Psoas muscle (tissue), 8 donors: ENCODE data around the gene CDK5. TPM values are rescaled to one million over a fixed set of nuclear protein-coding genes. Genes with fewer than 3 reads are reported as not detected.

ENCODE experiments used
- ATAC-seq, 4 donors: fragments of 200-7000 bp; cut with Tn5 transposase; one replicate each; pipeline ENCODE4 v1.9.1; 2020; ENCODE audit warnings: moderate library complexity in 3 of 4, mild to moderate bottlenecking in 2 of 4
- DNase-seq, 2 donors: peaks; one replicate each; pipeline ENCODE4 v3.0.0-alpha.2; 2020
- H3K27ac ChIP-seq: fragments of 200-600 bp; one replicate; pipeline ENCODE4 v1.8.0; 2022
- H3K27me3 ChIP-seq, 3 donors: fragments of 200-600 bp in 1 of 3; one replicate each; pipeline versions ENCODE4 v1.6.1 to v1.8.0; 2013 to 2022; ENCODE audit warnings: low read length in 2 of 3, mild to moderate bottlenecking in 2 of 3, moderate library complexity in 1 of 3; ENCODE audit not compliant: insufficient read depth in 3 of 3
- H3K36me3 ChIP-seq, 2 donors: fragments of 200-600 bp in 1 of 2; one replicate each; pipeline versions ENCODE4 v1.6.1 to v1.8.0; 2013 to 2022; ENCODE audit warnings: low read depth in 1 of 2, mild to moderate bottlenecking in 1 of 2, moderate library complexity in 1 of 2; ENCODE audit not compliant: insufficient read depth in 1 of 2
- H3K4me1 ChIP-seq: fragments of 200-600 bp; one replicate; pipeline ENCODE4 v1.8.0; 2022
- H3K4me3 ChIP-seq: fragments of 200-600 bp; one replicate; pipeline ENCODE4 v1.8.0; 2022; ENCODE audit warnings: mild to moderate bottlenecking
- H3K9me3 ChIP-seq: fragments of 200-600 bp; one replicate; pipeline ENCODE4 v1.8.0; 2022
- WGBS, 3 donors: extraction: QIAGEN DNeasy Blood & Tissue Kit; methylation state at CpG; one replicate each; pipeline versions ENCODE4 v1.1.6 to v1.1.7; 2013; 5-methylcytosine and 5-hydroxymethylcytosine counted together
- intact Hi-C, 2 donors: fragments of 100-400 bp; cut with DNase I; formaldehyde crosslinking; loops; one replicate each; pipeline versions ENCODE4 v1.11.0 to v1.14.2; 2022
- polyA plus RNA-seq, 3 donors: library from polyadenylated mRNA; stranded (reverse); fragments of 200-250 nt; gene quantifications; one replicate each; pipeline ENCODE4 v1.2.3, GENCODE V29; 2013
- total RNA-seq, 4 donors: library from RNA; stranded (reverse); fragmentation: NEBNext Ultra II Directional in 2 of 4; extraction: Animal tissue kit (Norgen Biotek cat#: 25700) in 2 of 4; gene quantifications; one replicate each; pipeline versions ENCODE4 v1.2.1 to v1.2.4, GENCODE V29; 2021 to 2023
- TF ChIP-seq, protein P1 (sequence below): fragments of 200-600 bp; IDR thresholded peaks from one replicate; pipeline ENCODE4 v1.8.0; 2022; ENCODE audit warnings: antibody characterized with exemption
- donor health status: healthy with polysubstance abuse.
- donor health status: DM: no; HTN: no; CAD: no; lungs with moderate emphysema.
- donor health status: Bipolar disorder and iron deficiency.
- donor health status: healthy.
- donor health status: DM: yes; HTN: yes; CAD: no.
- donor health status: DM: no; HTN: no; CAD: no.
- donor health status: DM: no; HTN: no; CAD: no.
- donor health status: DM: yes; HTN: yes; CAD: no.

The CDK5 gene
- total and polyA plus RNA-seq, 7 donors, result 3.8 to 15.2 (median 5.8) TPM

GRCh38 chr7:151008143-151008510 lies 49.6 kb downstream of the CDK5 start:
- WGBS, 3 donors, result 44 to 51% (median 45%) methylated on average over 11 of the region's 11 CpGs
- DNase-seq, result no peak
- ATAC-seq, result peak in 1 of 4 donors; percentile 27
- Histone ChIP-seq H3K27me3 (peaks cover 0 to 45% (median 18%) of the 10 kb centered on the region in 3 donors), H3K27ac (no peak overlapping the region), H3K9me3 (no peaks in the 10 kb centered on the region), H3K36me3 (no peaks in the 10 kb centered on the region), H3K4me1 (no peaks in the 10 kb centered on the region), H3K4me3 (no peak overlapping the region)
- intact Hi-C loops, result no loop called here
- TF ChIP-seq, protein P1, sequence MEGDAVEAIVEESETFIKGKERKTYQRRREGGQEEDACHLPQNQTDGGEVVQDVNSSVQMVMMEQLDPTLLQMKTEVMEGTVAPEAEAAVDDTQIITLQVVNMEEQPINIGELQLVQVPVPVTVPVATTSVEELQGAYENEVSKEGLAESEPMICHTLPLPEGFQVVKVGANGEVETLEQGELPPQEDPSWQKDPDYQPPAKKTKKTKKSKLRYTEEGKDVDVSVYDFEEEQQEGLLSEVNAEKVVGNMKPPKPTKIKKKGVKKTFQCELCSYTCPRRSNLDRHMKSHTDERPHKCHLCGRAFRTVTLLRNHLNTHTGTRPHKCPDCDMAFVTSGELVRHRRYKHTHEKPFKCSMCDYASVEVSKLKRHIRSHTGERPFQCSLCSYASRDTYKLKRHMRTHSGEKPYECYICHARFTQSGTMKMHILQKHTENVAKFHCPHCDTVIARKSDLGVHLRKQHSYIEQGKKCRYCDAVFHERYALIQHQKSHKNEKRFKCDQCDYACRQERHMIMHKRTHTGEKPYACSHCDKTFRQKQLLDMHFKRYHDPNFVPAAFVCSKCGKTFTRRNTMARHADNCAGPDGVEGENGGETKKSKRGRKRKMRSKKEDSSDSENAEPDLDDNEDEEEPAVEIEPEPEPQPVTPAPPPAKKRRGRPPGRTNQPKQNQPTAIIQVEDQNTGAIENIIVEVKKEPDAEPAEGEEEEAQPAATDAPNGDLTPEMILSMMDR, result no peak

GRCh38 chr7:151007469-151007898 lies 50.2 kb downstream of the CDK5 start:
- 68 to 86% (median 73%) methylated on average over 7 of the region's 7 CpGs for WGBS, 3 donors
- peak in 2 of 4 donors; percentile 10 to 34 for ATAC-seq

GRCh38 chr7:151006590-151007300 lies 51.0 kb downstream of the CDK5 start:
- ATAC-seq (no peak), DNase-seq (no peak)
- Histone ChIP-seq H3K4me3 (no peak overlapping the region), H3K27me3 (peaks cover 0 to 31% (median 9%) of the 10 kb centered on the region in 3 donors), H3K27ac (no peak overlapping the region), H3K9me3 (no peaks in the 10 kb centered on the region), H3K36me3 (no peaks in the 10 kb centered on the region), H3K4me1 (no peaks in the 10 kb centered on the region)
- TF ChIP-seq, protein P1, result no peak
- WGBS, 3 donors, result 71 to 76% (median 76%) methylated on average over 15 to 23 of the region's 23 CpGs
- intact Hi-C loops, result no loop called here

More at GRCh38 chr7:151007469-151007898, 50.2 kb downstream of the CDK5 start:
- H3K9me3 ChIP-seq, result no peaks in the 10 kb centered on the region
- no peak overlapping the region for H3K4me3 ChIP-seq
- H3K4me1 ChIP-seq, result no peaks in the 10 kb centered on the region
- intact Hi-C loops, result no loop called here
- no peak overlapping the region for H3K27ac ChIP-seq
- TF ChIP-seq, protein P1, result no peak
- DNase-seq, result no peak
- H3K36me3 ChIP-seq, result no peaks in the 10 kb centered on the region
- H3K27me3 ChIP-seq, result peaks cover 0 to 39% (median 13%) of the 10 kb centered on the region in 3 donors

GRCh38 chr7:151005566-151005965 lies 52.1 kb downstream of the CDK5 start:
- Histone ChIP-seq H3K4me3 (no peak overlapping the region), H3K4me1 (no peaks in the 10 kb centered on the region), H3K27ac (no peak overlapping the region), H3K27me3 (peaks cover 0 to 31% (median 8%) of the 10 kb centered on the region in 3 donors), H3K36me3 (no peaks in the 10 kb centered on the region), H3K9me3 (no peaks in the 10 kb centered on the region)
- 68 to 74% (median 70%) methylated on average over 9 of the region's 9 CpGs for WGBS, 3 donors
- no peak for DNase-seq
- ATAC-seq, result no peak
- TF ChIP-seq, protein P1, result no peak
- intact Hi-C loops, result no loop called here

Other genes with a start within 250 kb of the CDK5 start
- under 1 TPM in 1 of 4 donors, not detected in 3; 0.08 TPM for gene AOC1, start 205.4 kb downstream of the CDK5 start, total RNA-seq
- under 1 TPM in 1 of 3 donors, not detected in 2; 0.25 TPM for gene AOC1, start 205.4 kb downstream of the CDK5 start, polyA plus RNA-seq
- under 1 TPM; 0.21 to 0.39 (median 0.22) TPM for gene KCNH2, start 79.6 kb downstream of the CDK5 start, total RNA-seq
- gene KCNH2, start 79.6 kb downstream of the CDK5 start, polyA plus RNA-seq, result under 1 TPM; 0.18 to 0.48 (median 0.20) TPM
- 10 to 100 TPM in 1 of 4 donors, 1 to 10 TPM in 3; 5.8 to 13.2 (median 6.3) TPM for gene NOS3, start 66.9 kb downstream of the CDK5 start, total RNA-seq
- 1 to 10 TPM; 1.4 to 5.7 (median 5.0) TPM for gene NOS3, start 66.9 kb downstream of the CDK5 start, polyA plus RNA-seq
- gene ATG9B, start 33.4 kb downstream of the CDK5 start, total RNA-seq, result not detected
- under 1 TPM; 0.12 to 0.18 (median 0.18) TPM for gene ATG9B, start 33.4 kb downstream of the CDK5 start, polyA plus RNA-seq
- gene ABCB8, start 29.4 kb downstream of the CDK5 start, total RNA-seq, result 10 to 100 TPM; 13.2 to 20.7 (median 19.2) TPM
- 10 to 100 TPM in 2 of 3 donors, 1 to 10 TPM in 1; 9.3 to 16.6 (median 12.9) TPM for gene ABCB8, start 29.4 kb downstream of the CDK5 start, polyA plus RNA-seq
- gene ASIC3, start 9.4 kb downstream of the CDK5 start, total RNA-seq, result 1 to 10 TPM; 2.1 to 6.2 (median 3.9) TPM
- 1 to 10 TPM; 1.8 to 5.0 (median 1.8) TPM for gene ASIC3, start 9.4 kb downstream of the CDK5 start, polyA plus RNA-seq
- gene SLC4A2, start 1.7 kb upstream of the CDK5 start, total RNA-seq, result 10 to 100 TPM; 26.5 to 36.0 (median 31.3) TPM
- gene SLC4A2, start 1.7 kb upstream of the CDK5 start, polyA plus RNA-seq, result 10 to 100 TPM; 26.9 to 39.8 (median 33.5) TPM
- 100 to 1,000 TPM in 3 of 4 donors, 10 to 100 TPM in 1; 87.1 to 126 (median 111) TPM for gene FASTK, start 22.9 kb upstream of the CDK5 start, total RNA-seq
- gene FASTK, start 22.9 kb upstream of the CDK5 start, polyA plus RNA-seq, result 100 to 1,000 TPM; 132 to 194 (median 151) TPM
- gene TMUB1, start 25.6 kb upstream of the CDK5 start, total RNA-seq, result 10 to 100 TPM; 41.7 to 55.5 (median 44.4) TPM
- gene TMUB1, start 25.6 kb upstream of the CDK5 start, polyA plus RNA-seq, result 100 to 1,000 TPM in 1 of 3 donors, 10 to 100 TPM in 2; 76.9 to 121 (median 85.3) TPM
- 10 to 100 TPM; 39.3 to 52.2 (median 51.4) TPM for gene AGAP3, start 28.6 kb upstream of the CDK5 start, total RNA-seq
- 10 to 100 TPM; 38.4 to 75.3 (median 44.7) TPM for gene AGAP3, start 28.6 kb upstream of the CDK5 start, polyA plus RNA-seq
- gene GBX1, start 109.8 kb upstream of the CDK5 start, total RNA-seq, result 1 to 10 TPM in 1 of 4 donors, under 1 TPM in 2, not detected in 1; 0.38 to 1.9 (median 0.91) TPM
- under 1 TPM; 0.07 to 0.93 (median 0.21) TPM for gene GBX1, start 109.8 kb upstream of the CDK5 start, polyA plus RNA-seq
- 10 to 100 TPM in 3 of 4 donors, 1 to 10 TPM in 1; 9.7 to 29.6 (median 23.0) TPM for gene ASB10, start 129.4 kb upstream of the CDK5 start, total RNA-seq
- gene ASB10, start 129.4 kb upstream of the CDK5 start, polyA plus RNA-seq, result 10 to 100 TPM in 2 of 3 donors, 1 to 10 TPM in 1; 3.8 to 25.2 (median 22.5) TPM
- under 1 TPM in 1 of 4 donors, not detected in 3; 0.83 TPM for gene H2BK1, start 152.6 kb upstream of the CDK5 start, total RNA-seq
- gene H2BK1, start 152.6 kb upstream of the CDK5 start, polyA plus RNA-seq, result not detected
- 10 to 100 TPM; 35.7 to 66.7 (median 57.5) TPM for gene ABCF2, start 169.3 kb upstream of the CDK5 start, total RNA-seq
- gene ABCF2, start 169.3 kb upstream of the CDK5 start, polyA plus RNA-seq, result 10 to 100 TPM; 49.8 to 94.0 (median 66.3) TPM
- 10 to 100 TPM in 3 of 4 donors, 1 to 10 TPM in 1; 8.8 to 19.8 (median 11.4) TPM for gene CHPF2, start 174.6 kb upstream of the CDK5 start, total RNA-seq
- gene CHPF2, start 174.6 kb upstream of the CDK5 start, polyA plus RNA-seq, result 10 to 100 TPM in 1 of 3 donors, 1 to 10 TPM in 2; 5.3 to 19.2 (median 8.0) TPM
- 100 to 1,000 TPM in 3 of 4 donors, 10 to 100 TPM in 1; 92.5 to 138 (median 108) TPM for gene SMARCD3, start 190.8 kb upstream of the CDK5 start, total RNA-seq
- gene SMARCD3, start 190.8 kb upstream of the CDK5 start, polyA plus RNA-seq, result 10 to 100 TPM; 38.3 to 75.8 (median 58.5) TPM